IMR-90 (cell line): ENCODE results near the gene HECTD1. TPM values are rescaled to one million over a fixed set of nuclear protein-coding genes. Genes with fewer than 3 reads are reported as not detected.

Experiments used
- ATAC-seq: fragments of 200-7000 bp; cut with Tn5 transposase; 2 replicates; pipeline ENCODE4 v1.9.1; 2020; ENCODE audit warnings: low read depth, mild to moderate bottlenecking, moderate library complexity
- BruUV-seq: library from RNA; stranded (reverse); fragments of 400-500 nt; replicated peaks from 2 replicates; lab custom pipeline; 2021; lab: Mats Ljungman, UMichigan
- CTCF ChIA-PET: fragments of 300-600 bp; formaldehyde crosslinking; extraction: SDS; loops from one replicate; lab custom pipeline; 2021; ENCODE audit warnings: antibody characterized with exemption; lab: Yijun Ruan, JAX
- POLR2A ChIA-PET: fragments of 300-600 bp; sonication (Branson Sonifier 250); formaldehyde crosslinking; loops from one replicate; lab custom pipeline; 2022; ENCODE audit warnings: antibody characterized with exemption; ENCODE audit not compliant: unreplicated experiment; lab: Charles Lee
- DNase-seq: peaks from one replicate; pipeline ENCODE4 v3.0.0; 2013
- H2AFZ ChIP-seq: replicated peaks from 2 replicates; pipeline ENCODE3; 2013; ENCODE audit warnings: low read length, mild to moderate bottlenecking; ENCODE audit not compliant: poor library complexity
- H2AK5ac ChIP-seq: 2 replicates; pipeline ENCODE4 v1.6.1; 2013; ENCODE audit warnings: low read depth, low read length, inconsistent platforms
- H2AK9ac ChIP-seq: replicated peaks from 2 replicates; pipeline ENCODE3; 2013; ENCODE audit warnings: mild to moderate bottlenecking, low read depth, low read length, moderate library complexity; ENCODE audit not compliant: poor library complexity
- H2BK120ac ChIP-seq: 2 replicates; pipeline ENCODE4 v1.6.1; 2013; ENCODE audit warnings: low read depth, low read length, inconsistent platforms
- H2BK15ac ChIP-seq: 3 replicates; pipeline ENCODE4 v1.6.1; 2013; ENCODE audit warnings: low read depth, low read length, inconsistent platforms
- H2BK20ac ChIP-seq: 2 replicates; pipeline ENCODE4 v1.6.1; 2013; ENCODE audit warnings: low read depth, mild to moderate bottlenecking, inconsistent platforms, low read length, moderate library complexity
- H2BK5ac ChIP-seq: 2 replicates; pipeline ENCODE4 v1.6.1; 2013; ENCODE audit warnings: mild to moderate bottlenecking, low read depth, low read length, inconsistent platforms; ENCODE audit not compliant: poor library complexity, severe bottlenecking
- H3K14ac ChIP-seq: replicated peaks from 2 replicates; pipeline ENCODE4 v1.6.1; 2013; ENCODE audit warnings: low read depth, low read length, inconsistent platforms
- H3K18ac ChIP-seq: 2 replicates; pipeline ENCODE4 v1.6.1; 2013; ENCODE audit warnings: low read depth, low read length, control low read depth
- H3K23ac ChIP-seq: 2 replicates; pipeline ENCODE4 v1.6.1; 2013; ENCODE audit warnings: low read depth, low read length, inconsistent platforms
- H3K27ac ChIP-seq: 2 replicates; pipeline ENCODE4 v1.5.1; 2013; ENCODE audit warnings: mild to moderate bottlenecking, control low read depth, low read length; ENCODE audit not compliant: insufficient read depth
- H3K27me3 ChIP-seq: 2 replicates; pipeline ENCODE4 v1.6.1; 2013; ENCODE audit warnings: low read length; ENCODE audit not compliant: control insufficient read depth, insufficient read depth
- H3K36me3 ChIP-seq: 2 replicates; pipeline ENCODE4 v1.6.1; 2013; ENCODE audit warnings: low read length, mixed read lengths; ENCODE audit not compliant: control insufficient read depth, insufficient read depth
- H3K4ac ChIP-seq: 2 replicates; pipeline ENCODE4 v1.6.1; 2013; ENCODE audit warnings: low read depth, low read length, inconsistent platforms
- H3K4me1 ChIP-seq: 2 replicates; pipeline ENCODE4 v1.6.1; 2013; ENCODE audit warnings: low read length, mixed read lengths; ENCODE audit not compliant: control insufficient read depth, insufficient read depth
- H3K4me2 ChIP-seq: 2 replicates; pipeline ENCODE4 v1.6.1; 2013; ENCODE audit warnings: low read depth, mild to moderate bottlenecking, control low read depth, low read length, moderate library complexity
- H3K4me3 ChIP-seq: 2 replicates; pipeline ENCODE4 v1.5.1; 2013; ENCODE audit warnings: low read depth, mild to moderate bottlenecking, control low read depth, low read length, moderate library complexity; ENCODE audit not compliant: insufficient read depth
- H3K56ac ChIP-seq: 2 replicates; pipeline ENCODE4 v1.6.1; 2013; ENCODE audit warnings: low read length, inconsistent platforms; ENCODE audit not compliant: insufficient read depth; ENCODE audit errors: extremely low read depth
- H3K79me1 ChIP-seq, 2 experiments: 2 replicates each; pipeline ENCODE4 v1.6.1; 2013; ENCODE audit warnings: low read length in 2 of 2, inconsistent platforms in 1 of 2, low read depth in 1 of 2
- H3K9ac ChIP-seq: 2 replicates; pipeline ENCODE4 v1.6.1; 2013; ENCODE audit warnings: low read depth, low read length, control low read depth
- H3K9me1 ChIP-seq: 2 replicates; pipeline ENCODE4 v1.6.1; 2013; ENCODE audit warnings: low read length, inconsistent platforms; ENCODE audit not compliant: insufficient read depth
- H3K9me3 ChIP-seq: 2 replicates; pipeline ENCODE4 v1.6.1; 2013; ENCODE audit warnings: low read length; ENCODE audit not compliant: control insufficient read depth, insufficient read depth
- H4K20me1 ChIP-seq: 2 replicates; pipeline ENCODE4 v1.6.1; 2013; ENCODE audit warnings: low read length, inconsistent platforms; ENCODE audit not compliant: insufficient read depth
- H4K5ac ChIP-seq: 2 replicates; pipeline ENCODE4 v1.6.1; 2013; ENCODE audit warnings: mild to moderate bottlenecking, low read depth, low read length, control low read depth
- H4K8ac ChIP-seq, 2 experiments: 2 replicates each; pipeline ENCODE4 v1.6.1; 2013; ENCODE audit warnings: low read depth in 2 of 2, low read length in 2 of 2, control low read depth in 1 of 2, inconsistent platforms in 1 of 2
- H4K91ac ChIP-seq: 2 replicates; pipeline ENCODE4 v1.6.1; 2013; ENCODE audit warnings: low read depth, low read length, inconsistent platforms; ENCODE audit not compliant: insufficient read depth
- BHLHE40 ChIP-seq: fragments of 150-350 bp; IDR thresholded peaks from 2 replicates; pipeline ENCODE4 v1.6.1; 2016; ENCODE audit warnings: mild to moderate bottlenecking, low read depth, low read length
- CEBPB ChIP-seq: IDR thresholded peaks from 2 replicates; pipeline ENCODE4 v1.6.1; 2012; ENCODE audit warnings: low read depth, low read length, improper control_type of control experiment
- CHD1 ChIP-seq: IDR thresholded peaks from 2 replicates; pipeline ENCODE4 v1.6.1; 2012; ENCODE audit warnings: low read depth, low read length, improper control_type of control experiment
- CTCF ChIP-seq: conservative IDR thresholded peaks from 2 replicates; pipeline ENCODE4 v1.5.1; 2012; ENCODE audit warnings: mild to moderate bottlenecking, low read depth, low read length, improper control_type of control experiment
- ELK1 ChIP-seq: fragments of 150-350 bp; IDR thresholded peaks from 2 replicates; pipeline ENCODE4 v1.6.1; 2016; ENCODE audit warnings: low read depth, mild to moderate bottlenecking, low read length, moderate library complexity, borderline replicate concordance
- FOS ChIP-seq: fragments of 150-350 bp; IDR thresholded peaks from 2 replicates; pipeline ENCODE4 v1.6.1; 2016; ENCODE audit warnings: low read depth, low read length
- MAFK ChIP-seq: IDR thresholded peaks from 2 replicates; pipeline ENCODE4 v1.6.1; 2012; ENCODE audit warnings: low read depth, low read length, improper control_type of control experiment
- MAZ ChIP-seq: IDR thresholded peaks from 2 replicates; pipeline ENCODE4 v1.6.1; 2012; ENCODE audit warnings: low read depth, mild to moderate bottlenecking, low read length, improper control_type of control experiment, moderate library complexity, borderline replicate concordance
- MXI1 ChIP-seq: IDR thresholded peaks from 2 replicates; pipeline ENCODE4 v1.6.1; 2012; ENCODE audit warnings: low read depth, mild to moderate bottlenecking, low read length, moderate library complexity, borderline replicate concordance
- NFE2L2 ChIP-seq: fragments of 150-350 bp; IDR thresholded peaks from 2 replicates; pipeline ENCODE4 v1.6.1; 2016; ENCODE audit warnings: low read depth, mild to moderate bottlenecking, low read length
- POLR2A ChIP-seq: IDR thresholded peaks from 2 replicates; pipeline ENCODE4 v1.6.1; 2012; ENCODE audit warnings: mild to moderate bottlenecking, low read depth, low read length
- RAD21 ChIP-seq: IDR thresholded peaks from 2 replicates; pipeline ENCODE4 v1.6.1; 2012; ENCODE audit warnings: low read length, improper control_type of control experiment
- RCOR1 ChIP-seq: IDR thresholded peaks from 2 replicates; pipeline ENCODE4 v1.6.1; 2012; ENCODE audit warnings: mild to moderate bottlenecking, low read length, improper control_type of control experiment; ENCODE audit not compliant: insufficient replicate concordance
- RFX5 ChIP-seq: IDR thresholded peaks from 2 replicates; pipeline ENCODE4 v1.8.0; 2012; ENCODE audit warnings: low read depth, mild to moderate bottlenecking, low read length, moderate library complexity
- SMC3 ChIP-seq: fragments of 150-350 bp; IDR thresholded peaks from 2 replicates; pipeline ENCODE4 v1.6.1; 2016; ENCODE audit warnings: low read depth, mild to moderate bottlenecking, antibody characterized with exemption, low read length, moderate library complexity
- USF2 ChIP-seq: fragments of 150-350 bp; IDR thresholded peaks from 2 replicates; pipeline ENCODE4 v1.6.1; 2017; ENCODE audit warnings: mild to moderate bottlenecking, antibody characterized with exemption, low read length, low read depth
- WGBS, 2 experiments: methylation state at CpG; one replicate each; pipeline versions ENCODE4 v1.1.5 to v1.1.7; 2013; ENCODE audit warnings: missing lambda C conversion rate in 2 of 2; ENCODE audit not compliant: insufficient read length in 1 of 2; ENCODE audit errors: extremely low coverage in 2 of 2; 5-methylcytosine and 5-hydroxymethylcytosine counted together
- dilution Hi-C: fragments of 300-500 bp; cut with HindIII; formaldehyde crosslinking; loops from one replicate; pipeline ENCODE4 v1.14.3; 2018; ENCODE audit warnings: low sequenced_read_pairs; ENCODE audit not compliant: unreplicated experiment
- in situ Hi-C: fragments of 300-500 bp; cut with MboI; formaldehyde crosslinking; loops from 3 replicates; pipeline ENCODE4 v1.14.3; 2019; ENCODE audit warnings: low sequenced_read_pairs, inconsistent platforms, mixed read lengths
- intact Hi-C: fragments of 100-400 bp; cut with micrococcal nuclease; formaldehyde crosslinking; loops from 2 replicates; pipeline ENCODE4 v1.10.0; 2022
- polyA plus RNA-seq, 3 experiments: library from polyadenylated mRNA; depleted of rRNA; stranded (reverse); fragments of >200 nt; gene quantifications; 2 replicates each; pipeline ENCODE4 v1.2.3, GENCODE V29; 2012; ENCODE audit warnings: low replicate concordance in 1 of 3
- total RNA-seq: library from RNA; depleted of rRNA; stranded (reverse); fragments of >200 nt; gene quantifications from 2 replicates; pipeline ENCODE4 v1.2.3, GENCODE V29; 2012

The HECTD1 gene
- total and polyA plus RNA-seq, 2 of the 4 experiments (the other 2 are of a cell fraction), result 48.5 to 228 TPM

GRCh38 chr14:31230573-31230958 lies 23.0 kb upstream of the HECTD1 start:
- H3K4me3 ChIP-seq, result no peak overlapping the region
- H3K4me1 ChIP-seq, result no peaks in the 10 kb centered on the region
- H2AFZ ChIP-seq, result no peak overlapping the region
- no peaks in the 10 kb centered on the region for H3K27me3 ChIP-seq
- BruUV-seq, result no TSS peak
- no peak overlapping the region for H3K56ac ChIP-seq
- CTCF ChIA-PET, result no interaction called here
- no peak overlapping the region for H3K4ac ChIP-seq
- no peak overlapping the region for H4K91ac ChIP-seq
- H2BK15ac ChIP-seq, result no peak overlapping the region
- TF ChIP-seq MXI1 (no peak), CTCF (no peak), FOS (no peak), RFX5 (no peak), MAFK (no peak), USF2 (no peak; the same call in 1 of the 2 replicates), MAZ (no peak), SMC3 (no peak), CHD1 (no peak), RAD21 (no peak), RCOR1 (no peak), BHLHE40 (no peak), CEBPB (no peak), NFE2L2 (no peak), POLR2A (no peak), ELK1 (no peak)
- H3K4me2 ChIP-seq, result no peak overlapping the region
- no CpG with 5 or more reads among the region's 1 CpG for WGBS, 2 experiments
- no peaks in the 10 kb centered on the region; the same call in 1 of the 2 replicates for H3K9me1 ChIP-seq
- H2BK5ac ChIP-seq, result no peak overlapping the region
- DNase-seq, result no peak
- no peaks in the 10 kb centered on the region for H3K79me1 ChIP-seq
- no peak overlapping the region for H4K8ac ChIP-seq
- H4K5ac ChIP-seq, result no peak overlapping the region
- POLR2A ChIA-PET, result no interaction called here
- no peak overlapping the region for H2AK9ac ChIP-seq
- H3K23ac ChIP-seq, result no peak overlapping the region
- dilution Hi-C loops (no loop called here), in situ Hi-C loops (no loop called here), intact Hi-C loops (no loop called here)
- no peak overlapping the region for H3K18ac ChIP-seq
- H3K27ac ChIP-seq, result no peak overlapping the region
- H3K9ac ChIP-seq, result no peak overlapping the region
- H2BK20ac ChIP-seq, result no peak overlapping the region
- no peak overlapping the region for H2AK5ac ChIP-seq
- no peak overlapping the region for H2BK120ac ChIP-seq
- H3K36me3 ChIP-seq, result no peaks in the 10 kb centered on the region
- H4K20me1 ChIP-seq, result no peaks in the 10 kb centered on the region
- no peak for ATAC-seq
- H3K14ac ChIP-seq, result no peak overlapping the region
- no peaks in the 10 kb centered on the region for H3K9me3 ChIP-seq
